Astrocyte (in vitro differentiated cells and primary cell): ENCODE results near the gene ADARB2.

Source experiments
- CTCF ChIP-seq: IDR thresholded peaks from 2 replicates; pipeline ENCODE4 v1.5.1; 2011; ENCODE audit warnings: low read depth, mild to moderate bottlenecking, inconsistent platforms, low read length, moderate library complexity; ENCODE audit not compliant: insufficient read depth
- EZH2 ChIP-seq: IDR thresholded peaks from 2 replicates; pipeline ENCODE4 v1.6.1; 2012; ENCODE audit warnings: mild to moderate bottlenecking, low read length, inconsistent platforms; ENCODE audit not compliant: insufficient read depth

DNA sequence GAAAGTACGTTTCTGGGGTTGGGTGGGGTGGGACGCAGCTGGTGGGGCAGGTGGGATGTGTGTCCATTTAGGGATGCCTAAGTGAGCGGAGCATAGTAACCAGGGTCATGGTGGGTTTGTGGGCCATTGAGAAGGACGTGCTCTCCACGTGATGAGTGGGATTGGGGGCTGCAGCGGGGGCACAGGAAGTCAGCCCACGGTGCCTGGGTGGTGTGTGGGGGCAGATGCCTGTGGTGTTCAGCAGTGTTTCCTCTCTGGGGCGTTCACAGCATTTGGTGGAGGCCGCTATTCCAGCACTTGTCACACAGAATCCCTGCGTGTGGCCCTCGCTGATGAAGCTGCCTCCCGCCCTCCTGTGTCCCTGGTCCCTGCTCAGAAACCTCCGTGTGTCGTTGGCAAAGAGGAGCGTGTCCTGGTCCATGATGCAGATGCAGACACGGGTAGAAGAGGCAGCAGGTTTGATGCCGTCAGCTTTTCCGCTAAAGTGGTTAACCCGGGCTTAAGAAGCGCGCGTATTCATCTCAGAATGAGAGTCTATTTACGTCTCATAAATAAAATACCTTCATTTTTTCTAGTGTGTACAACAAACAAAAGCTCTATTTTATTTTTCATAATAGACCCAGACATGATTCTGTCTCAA lies 274.2 kb downstream of the ADARB2 start:
- no peak for TF ChIP-seq CTCF
- no peak for TF ChIP-seq EZH2
